Astrocyte (in vitro differentiated cells and primary cell): ENCODE measurements around the gene RIIAD1. TPM values are rescaled to one million over a fixed set of nuclear protein-coding genes. Genes with fewer than 3 reads are reported as not detected.
A peak's percentile ranks its signal among the peaks of the same experiment; 100 is the strongest.
"Not testable (repeated sequence)": the region's sequence is repeated elsewhere in the genome, so short reads cannot be mapped to it uniquely, and the experiment has no call there.

Experiments used
- DNase-seq: peaks from one replicate; pipeline ENCODE4 v3.0.0-alpha.2; 2010; ENCODE audit warnings: low read depth
- FAIRE-seq: peaks from 2 replicates; lab custom pipeline; 2011; peaks lifted over from hg19 to GRCh38; lab: Jason Lieb, UNC
- H2AFZ ChIP-seq: 2 replicates; pipeline ENCODE4 v1.6.0; 2012; ENCODE audit warnings: low read depth, low read length, inconsistent platforms
- H3K27ac ChIP-seq: 2 replicates; pipeline ENCODE4 v1.5.1; 2011; ENCODE audit warnings: low read depth, low read length, inconsistent platforms
- H3K27me3 ChIP-seq: 2 replicates; pipeline ENCODE4 v1.6.0; 2011; ENCODE audit warnings: low read length, inconsistent platforms; ENCODE audit not compliant: insufficient read depth
- H3K36me3 ChIP-seq: 2 replicates; pipeline ENCODE4 v1.5.1; 2011; ENCODE audit warnings: low read length, inconsistent platforms; ENCODE audit not compliant: insufficient read depth
- H3K4me1 ChIP-seq: 2 replicates; pipeline ENCODE4 v1.5.1; 2011; ENCODE audit warnings: low read length, inconsistent platforms; ENCODE audit not compliant: insufficient read depth
- H3K4me2 ChIP-seq: 2 replicates; pipeline ENCODE4 v1.6.0; 2012; ENCODE audit warnings: low read length, inconsistent platforms
- H3K4me3 ChIP-seq: 2 replicates; pipeline ENCODE4 v1.5.1; 2011; ENCODE audit warnings: low read depth, mild to moderate bottlenecking, low read length, inconsistent platforms; ENCODE audit not compliant: insufficient read depth
- H3K79me2 ChIP-seq: 2 replicates; pipeline ENCODE4 v1.6.0; 2012; ENCODE audit warnings: mild to moderate bottlenecking, low read length, inconsistent platforms; ENCODE audit not compliant: insufficient read depth
- H3K9ac ChIP-seq: 2 replicates; pipeline ENCODE4 v1.6.0; 2012; ENCODE audit warnings: mild to moderate bottlenecking, low read length, inconsistent platforms
- H3K9me3 ChIP-seq: 2 replicates; pipeline ENCODE4 v1.5.1; 2012; ENCODE audit warnings: low read depth, mild to moderate bottlenecking, low read length, inconsistent platforms; ENCODE audit not compliant: insufficient read depth
- H4K20me1 ChIP-seq: 2 replicates; pipeline ENCODE4 v1.6.0; 2012; ENCODE audit warnings: low read length, inconsistent platforms; ENCODE audit not compliant: insufficient read depth
- H3K27ac Mint-ChIP-seq: one replicate; pipeline ENCODE4 v1.8.0; 2021; ENCODE audit warnings: mild to moderate bottlenecking, mixed read lengths; ENCODE audit not compliant: unreplicated experiment
- H3K27me3 Mint-ChIP-seq: one replicate; pipeline ENCODE4 v1.8.0; 2021; ENCODE audit warnings: low read depth, mixed read lengths; ENCODE audit not compliant: unreplicated experiment
- H3K36me3 Mint-ChIP-seq: one replicate; pipeline ENCODE4 v1.8.0; 2021; ENCODE audit warnings: low read depth, mixed read lengths; ENCODE audit not compliant: unreplicated experiment
- H3K4me1 Mint-ChIP-seq: one replicate; pipeline ENCODE4 v1.8.0; 2021; ENCODE audit warnings: low read depth, mixed read lengths; ENCODE audit not compliant: unreplicated experiment
- H3K4me3 Mint-ChIP-seq: one replicate; pipeline ENCODE4 v1.8.0; 2021; ENCODE audit warnings: mild to moderate bottlenecking, moderate library complexity, mixed read lengths; ENCODE audit not compliant: unreplicated experiment
- H3K9me3 Mint-ChIP-seq: one replicate; pipeline ENCODE4 v1.8.0; 2021; ENCODE audit warnings: mild to moderate bottlenecking, mixed read lengths; ENCODE audit not compliant: unreplicated experiment
- EZH2 ChIP-seq: IDR thresholded peaks from 2 replicates; pipeline ENCODE4 v1.6.1; 2012; ENCODE audit warnings: mild to moderate bottlenecking, low read length, inconsistent platforms; ENCODE audit not compliant: insufficient read depth
- total RNA-seq: library from RNA; stranded (reverse); gene quantifications from 2 replicates; pipeline ENCODE4 v1.2.1, GENCODE V29; 2021
- TF ChIP-seq, protein P1 (sequence below): IDR thresholded peaks from 2 replicates; pipeline ENCODE4 v1.5.1; 2011; ENCODE audit warnings: low read depth, mild to moderate bottlenecking, inconsistent platforms, low read length, moderate library complexity; ENCODE audit not compliant: insufficient read depth

Gene RIIAD1
- total RNA-seq, 1 donor from 2014 or later, result not detected

DNA sequence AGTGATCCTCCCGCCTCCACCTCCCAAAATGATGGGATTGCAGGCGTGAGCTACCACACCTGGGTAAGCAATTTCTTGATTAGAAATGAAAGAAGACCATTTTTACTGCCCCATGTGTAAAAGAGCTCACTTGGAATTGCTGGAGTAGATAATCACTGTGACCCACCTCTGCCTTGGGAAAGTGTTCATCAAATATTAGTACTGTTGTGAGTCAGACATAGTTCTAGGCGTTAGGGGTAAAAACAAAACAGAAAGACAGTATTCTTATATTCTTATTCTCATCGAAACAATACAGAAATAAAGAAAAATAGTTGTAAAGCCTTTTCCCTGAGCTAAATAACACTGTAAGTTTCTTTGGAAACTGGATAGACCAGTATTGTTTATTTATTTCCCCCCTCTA lies 40.9 kb upstream of the RIIAD1 start:
- DNase-seq, result peak; percentile 46
- Histone ChIP-seq H3K79me2 (no peaks in the 10 kb centered on the region), H2AFZ (no peak overlapping the region), H3K27me3 (no peaks in the 10 kb centered on the region), H3K9me3 (no peaks in the 10 kb centered on the region), H3K36me3 (no peaks in the 10 kb centered on the region), H3K27ac (peak overlapping the region; percentile 84), H3K4me1 (peaks cover 22% of the 10 kb centered on the region), H4K20me1 (no peaks in the 10 kb centered on the region), H3K9ac (peak overlapping the region; percentile 42), H3K4me3 (peak overlapping the region; percentile 22), H3K4me2 (peak overlapping the region; percentile 82)
- TF ChIP-seq EZH2, result no peak
- no peaks in the 10 kb centered on the region for H3K9me3 Mint-ChIP-seq
- peak; percentile 73 for FAIRE-seq
- H3K27me3 Mint-ChIP-seq, result no peaks in the 10 kb centered on the region
- H3K36me3 Mint-ChIP-seq, result peaks cover 2% of the 10 kb centered on the region
- peak overlapping the region; percentile 54 for H3K4me3 Mint-ChIP-seq
- H3K27ac Mint-ChIP-seq, result peak overlapping the region; percentile 93
- peaks cover 20% of the 10 kb centered on the region for H3K4me1 Mint-ChIP-seq

DNA sequence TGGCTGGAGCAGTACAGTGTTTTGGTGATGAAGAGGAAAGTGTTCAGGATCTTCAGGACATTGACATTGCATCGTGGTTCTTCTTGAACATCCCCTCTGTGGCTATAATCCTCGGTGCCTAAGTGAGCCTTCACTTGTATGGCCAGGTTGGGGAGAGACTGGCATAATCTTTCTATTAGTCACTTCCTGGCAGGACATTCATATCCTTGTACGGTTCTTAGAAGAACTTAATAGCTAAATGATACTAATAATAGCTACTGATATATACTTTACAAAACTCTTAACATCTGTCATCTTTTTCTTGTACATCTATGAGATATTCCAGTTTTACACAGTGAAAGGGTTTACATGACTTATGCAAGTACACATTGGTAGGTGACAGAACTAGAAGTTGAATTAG lies 40.5 kb upstream of the RIIAD1 start:
- Histone ChIP-seq H3K4me2 (peak overlapping the region; percentile 82), H3K79me2 (no peaks in the 10 kb centered on the region), H4K20me1 (no peaks in the 10 kb centered on the region), H3K4me1 (peaks cover 22% of the 10 kb centered on the region), H3K9me3 (no peaks in the 10 kb centered on the region), H3K27ac (peak overlapping the region; percentile 84), H3K9ac (peak overlapping the region; percentile 42), H3K4me3 (peak overlapping the region; percentile 22), H3K27me3 (no peaks in the 10 kb centered on the region), H2AFZ (no peak overlapping the region), H3K36me3 (no peaks in the 10 kb centered on the region)
- no peaks in the 10 kb centered on the region for H3K27me3 Mint-ChIP-seq
- no peaks in the 10 kb centered on the region for H3K9me3 Mint-ChIP-seq
- peaks cover 20% of the 10 kb centered on the region for H3K4me1 Mint-ChIP-seq
- TF ChIP-seq, protein P1, sequence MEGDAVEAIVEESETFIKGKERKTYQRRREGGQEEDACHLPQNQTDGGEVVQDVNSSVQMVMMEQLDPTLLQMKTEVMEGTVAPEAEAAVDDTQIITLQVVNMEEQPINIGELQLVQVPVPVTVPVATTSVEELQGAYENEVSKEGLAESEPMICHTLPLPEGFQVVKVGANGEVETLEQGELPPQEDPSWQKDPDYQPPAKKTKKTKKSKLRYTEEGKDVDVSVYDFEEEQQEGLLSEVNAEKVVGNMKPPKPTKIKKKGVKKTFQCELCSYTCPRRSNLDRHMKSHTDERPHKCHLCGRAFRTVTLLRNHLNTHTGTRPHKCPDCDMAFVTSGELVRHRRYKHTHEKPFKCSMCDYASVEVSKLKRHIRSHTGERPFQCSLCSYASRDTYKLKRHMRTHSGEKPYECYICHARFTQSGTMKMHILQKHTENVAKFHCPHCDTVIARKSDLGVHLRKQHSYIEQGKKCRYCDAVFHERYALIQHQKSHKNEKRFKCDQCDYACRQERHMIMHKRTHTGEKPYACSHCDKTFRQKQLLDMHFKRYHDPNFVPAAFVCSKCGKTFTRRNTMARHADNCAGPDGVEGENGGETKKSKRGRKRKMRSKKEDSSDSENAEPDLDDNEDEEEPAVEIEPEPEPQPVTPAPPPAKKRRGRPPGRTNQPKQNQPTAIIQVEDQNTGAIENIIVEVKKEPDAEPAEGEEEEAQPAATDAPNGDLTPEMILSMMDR, result no peak
- no peak for TF ChIP-seq EZH2
- peak overlapping the region; percentile 54 for H3K4me3 Mint-ChIP-seq
- H3K27ac Mint-ChIP-seq, result peak overlapping the region; percentile 93
- FAIRE-seq (peak; percentile 90), DNase-seq (peak; percentile 92)
- peaks cover 2% of the 10 kb centered on the region for H3K36me3 Mint-ChIP-seq

DNA sequence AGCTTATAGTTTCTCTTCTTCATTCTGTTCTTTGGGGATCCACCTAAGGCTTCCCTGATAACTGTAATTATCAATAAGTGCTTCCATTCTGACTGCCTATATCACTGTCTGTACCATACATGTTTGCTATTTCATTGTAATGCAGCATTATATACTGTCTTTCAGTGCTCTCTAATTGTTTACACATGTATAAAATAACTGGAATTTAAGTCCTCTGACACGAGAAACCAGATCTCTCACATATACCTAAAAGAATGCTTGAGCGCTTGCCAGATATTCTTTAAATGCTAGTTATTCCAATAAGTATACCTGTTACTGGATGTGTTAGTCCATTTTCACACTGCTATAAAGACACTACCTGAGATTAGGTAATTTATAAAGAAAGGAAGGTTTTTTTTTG lies 39.4 kb upstream of the RIIAD1 start:
- DNase-seq, result peak; percentile 5
- H3K4me2 ChIP-seq, result peak overlapping the region; percentile 82
- no peaks in the 10 kb centered on the region for H3K27me3 Mint-ChIP-seq

DNA sequence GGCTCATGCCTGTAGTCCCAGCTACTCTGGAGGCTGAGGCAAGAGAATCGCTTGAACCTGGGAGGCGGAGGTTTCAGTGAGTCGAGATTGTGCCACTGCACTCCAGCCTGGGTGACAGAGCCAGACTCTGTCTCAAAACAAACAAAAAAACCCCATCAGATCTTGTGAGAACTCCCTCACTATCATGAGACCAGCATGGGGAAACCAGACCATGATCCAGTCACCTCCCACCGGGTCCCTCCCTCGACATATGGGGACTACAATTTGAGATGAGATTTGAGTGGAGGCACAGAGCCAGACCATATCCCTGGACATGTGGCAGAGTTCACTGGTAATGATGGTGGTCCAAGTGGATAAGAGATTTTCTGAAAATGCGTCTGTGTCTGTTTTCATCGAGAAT lies 38.4 kb upstream of the RIIAD1 start:
- not testable (repeated sequence) for FAIRE-seq, H3K27me3 Mint-ChIP-seq, H3K4me3 ChIP-seq, H2AFZ ChIP-seq, H3K27ac Mint-ChIP-seq, H3K27me3 ChIP-seq, H3K36me3 ChIP-seq, DNase-seq, H3K9me3 Mint-ChIP-seq, H3K79me2 ChIP-seq, H3K4me2 ChIP-seq, H4K20me1 ChIP-seq, H3K9me3 ChIP-seq, H3K27ac ChIP-seq, H3K36me3 Mint-ChIP-seq, H3K4me3 Mint-ChIP-seq, H3K9ac ChIP-seq
- peaks cover 20% of the 10 kb centered on the region for H3K4me1 Mint-ChIP-seq
- H3K4me1 ChIP-seq, result peaks cover 22% of the 10 kb centered on the region

More for the DNA sequence above, 39.4 kb upstream of the RIIAD1 start:
- Histone ChIP-seq H3K27ac (peak overlapping the region; percentile 84), H3K79me2 (no peaks in the 10 kb centered on the region), H3K27me3 (no peaks in the 10 kb centered on the region), H3K36me3 (no peaks in the 10 kb centered on the region), H3K4me1 (peaks cover 22% of the 10 kb centered on the region), H2AFZ (no peak overlapping the region), H3K4me3 (no peak overlapping the region), H4K20me1 (no peaks in the 10 kb centered on the region), H3K9me3 (no peaks in the 10 kb centered on the region), H3K9ac (peak overlapping the region; percentile 9)
- no peak overlapping the region for H3K4me3 Mint-ChIP-seq
- H3K36me3 Mint-ChIP-seq, result peaks cover 2% of the 10 kb centered on the region
- FAIRE-seq, result no peak
- peak overlapping the region; percentile 1 for H3K27ac Mint-ChIP-seq
- H3K9me3 Mint-ChIP-seq, result no peaks in the 10 kb centered on the region
- H3K4me1 Mint-ChIP-seq, result peaks cover 20% of the 10 kb centered on the region
- TF ChIP-seq, protein P1, result no peak
- no peak for TF ChIP-seq EZH2
